Uterus (tissue), 2 donors: ENCODE data around the gene RASA3.

ENCODE experiments used
- CTCF ChIP-seq, 4 experiments: fragments of 200-600 bp in 2 of 4; fragments of 450-650 bp in 2 of 4; sonication (generic) in 2 of 4; IDR thresholded peaks; one replicate each; pipeline ENCODE4 v1.5.1; 2016 to 2019; ENCODE audit warnings: antibody characterized with exemption in 4 of 4, mild to moderate bottlenecking in 2 of 4, moderate library complexity in 1 of 4
- POLR2A ChIP-seq, 2 donors: fragments of 450-650 bp; IDR thresholded peaks; one replicate each; pipeline ENCODE4 v1.6.1; 2016; ENCODE audit warnings: antibody characterized with exemption in 2 of 2, mild to moderate bottlenecking in 1 of 2, moderate library complexity in 1 of 2

GRCh38 chr13:114071410-114071809 is 61.0 kb downstream of the RASA3 start:
- TF ChIP-seq POLR2A (IDR thresholded peaks at IDR 0.05) (no peak), CTCF (IDR thresholded peaks at IDR 0.05) (no peak)
